ENCODE measurements around the gene NDE1. TPM values are rescaled to one million over a fixed set of nuclear protein-coding genes. Genes with fewer than 3 reads are reported as not detected.

NDE1 gene
- polyA plus RNA-seq, 1 donor, result 25.9 TPM

DNA sequence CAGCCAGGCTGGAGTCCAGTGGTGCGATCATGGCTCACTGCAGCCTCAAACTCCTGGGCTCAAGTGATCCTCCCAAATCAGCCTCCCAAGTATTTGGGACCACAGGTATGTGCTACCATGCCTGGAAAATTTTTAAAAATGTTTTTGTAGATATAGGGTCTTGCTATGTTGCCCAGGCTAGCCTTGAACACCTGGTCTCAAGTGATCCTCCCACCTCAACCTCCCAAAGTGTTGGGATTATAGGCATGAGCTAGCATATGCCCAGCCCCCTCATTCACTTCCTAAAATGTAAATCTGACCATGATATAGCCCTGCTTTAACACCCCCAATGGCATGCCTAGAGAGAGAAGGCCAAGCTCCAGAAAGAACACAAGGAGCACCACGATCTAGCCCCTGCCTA is 98.6 kb downstream of the NDE1 start:
- H3K27ac ChIP-seq (ENCODE audit: low read length), result no peak overlapping the region

DNA sequence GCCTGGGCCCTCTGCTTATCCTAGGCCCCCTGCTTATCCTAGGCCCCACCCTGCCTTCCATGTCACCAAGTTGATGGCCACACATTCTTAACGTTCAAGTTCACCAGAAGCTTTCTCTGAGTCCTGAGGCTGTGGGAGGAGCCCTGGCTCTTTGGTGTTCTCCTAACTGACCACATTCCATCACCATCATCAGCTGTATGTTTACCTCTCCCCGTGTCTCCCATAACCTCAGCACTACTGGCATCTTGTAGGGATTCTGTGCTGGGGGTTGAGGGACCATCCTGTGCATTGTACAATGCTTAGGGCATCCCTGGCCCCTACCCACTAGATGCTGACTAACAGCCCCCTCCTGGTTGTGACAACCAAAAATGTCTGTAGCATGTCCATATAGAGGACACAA is 99.3 kb downstream of the NDE1 start:
- no peaks in the 10 kb centered on the region for H3K4me1 ChIP-seq (ENCODE audit: control insufficient read depth, insufficient read depth, low read length)
- no CpG with 5 or more reads among the region's 2 CpGs for WGBS (ENCODE audit: insufficient coverage, low lambda C conversion rate)
- no peak overlapping the region for H3K4me3 ChIP-seq (ENCODE audit: low read length)
- no peaks in the 10 kb centered on the region for H3K9me3 ChIP-seq (ENCODE audit: control insufficient read depth, low read depth, low read length)
- H3K36me3 ChIP-seq (ENCODE audit: control insufficient read depth, insufficient read depth, low read length), result no peaks in the 10 kb centered on the region
- no peak overlapping the region for H3K27ac ChIP-seq (ENCODE audit: low read length)
- no peak for DNase-seq
- no peaks in the 10 kb centered on the region for H3K27me3 ChIP-seq (ENCODE audit: control insufficient read depth, insufficient read depth, low read length)

More for the DNA sequence above, 98.6 kb downstream of the NDE1 start:
- whole genome bisulfite sequencing (ENCODE audit: insufficient coverage, low lambda C conversion rate), result no CpG with 5 or more reads among the region's 2 CpGs
- Histone ChIP-seq H3K4me1 (ENCODE audit: control insufficient read depth, insufficient read depth, low read length) (no peaks in the 10 kb centered on the region), H3K27me3 (ENCODE audit: control insufficient read depth, insufficient read depth, low read length) (no peaks in the 10 kb centered on the region), H3K36me3 (ENCODE audit: control insufficient read depth, insufficient read depth, low read length) (no peaks in the 10 kb centered on the region), H3K9me3 (ENCODE audit: control insufficient read depth, low read depth, low read length) (no peaks in the 10 kb centered on the region), H3K4me3 (ENCODE audit: low read length) (no peak overlapping the region)
- DNase-seq, result no peak

DNA sequence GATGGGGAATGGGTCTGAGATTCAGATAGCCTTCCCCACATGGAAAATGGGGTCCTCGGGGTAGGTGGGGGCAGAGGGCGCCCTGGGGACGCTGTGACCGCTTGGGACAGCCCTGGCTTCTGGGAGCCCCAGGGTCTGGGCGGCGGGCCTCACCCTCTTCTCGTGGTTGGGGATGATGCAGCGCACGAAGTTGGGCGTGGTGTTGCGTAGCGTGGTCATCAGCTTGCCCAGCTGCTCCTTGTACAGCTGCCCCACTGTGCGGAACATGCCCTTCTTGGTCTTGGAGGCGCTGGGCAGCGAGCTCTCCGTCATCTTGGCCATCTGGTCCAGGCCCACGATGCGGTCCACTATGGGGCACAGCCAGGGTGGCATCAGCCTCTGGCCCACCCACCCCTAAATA is 99.9 kb downstream of the NDE1 start:
- Histone ChIP-seq H3K27ac (ENCODE audit: low read length) (no peak overlapping the region), H3K4me1 (ENCODE audit: control insufficient read depth, insufficient read depth, low read length) (no peaks in the 10 kb centered on the region), H3K9me3 (ENCODE audit: control insufficient read depth, low read depth, low read length) (no peaks in the 10 kb centered on the region), H3K27me3 (ENCODE audit: control insufficient read depth, insufficient read depth, low read length) (no peaks in the 10 kb centered on the region), H3K4me3 (ENCODE audit: low read length) (no peak overlapping the region), H3K36me3 (ENCODE audit: control insufficient read depth, insufficient read depth, low read length) (no peaks in the 10 kb centered on the region)
- no peak for DNase-seq
- WGBS (ENCODE audit: insufficient coverage, low lambda C conversion rate), result no CpG with 5 or more reads among the region's 18 CpGs

DNA sequence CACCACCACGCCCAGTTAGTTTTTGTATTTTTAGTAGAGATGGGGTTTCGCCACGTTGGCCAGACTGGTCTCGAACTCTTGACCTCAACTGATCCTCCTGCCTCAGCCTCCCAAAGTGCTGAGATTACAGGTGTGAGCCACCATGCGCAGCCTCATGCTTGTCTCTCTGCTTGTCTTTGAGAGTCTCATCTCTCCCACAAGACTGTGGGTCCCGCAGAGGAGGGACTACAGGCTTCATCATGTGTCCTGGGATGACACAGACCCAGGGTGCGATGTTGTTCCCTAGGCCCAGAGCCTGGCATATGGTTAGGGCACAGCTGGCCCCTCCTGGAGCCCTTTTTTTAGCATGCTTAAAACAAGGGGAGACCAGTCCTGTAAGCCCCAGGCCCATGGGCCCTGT is 101.9 kb downstream of the NDE1 start:
- Histone ChIP-seq H3K36me3 (ENCODE audit: control insufficient read depth, insufficient read depth, low read length) (no peaks in the 10 kb centered on the region), H3K27ac (ENCODE audit: low read length) (no peak overlapping the region), H3K4me1 (ENCODE audit: control insufficient read depth, insufficient read depth, low read length) (no peaks in the 10 kb centered on the region), H3K27me3 (ENCODE audit: control insufficient read depth, insufficient read depth, low read length) (no peaks in the 10 kb centered on the region), H3K4me3 (ENCODE audit: low read length) (no peak overlapping the region), H3K9me3 (ENCODE audit: control insufficient read depth, low read depth, low read length) (no peaks in the 10 kb centered on the region)
- no CpG with 5 or more reads among the region's 7 CpGs for WGBS (ENCODE audit: insufficient coverage, low lambda C conversion rate)
- DNase-seq, result no peak

DNA sequence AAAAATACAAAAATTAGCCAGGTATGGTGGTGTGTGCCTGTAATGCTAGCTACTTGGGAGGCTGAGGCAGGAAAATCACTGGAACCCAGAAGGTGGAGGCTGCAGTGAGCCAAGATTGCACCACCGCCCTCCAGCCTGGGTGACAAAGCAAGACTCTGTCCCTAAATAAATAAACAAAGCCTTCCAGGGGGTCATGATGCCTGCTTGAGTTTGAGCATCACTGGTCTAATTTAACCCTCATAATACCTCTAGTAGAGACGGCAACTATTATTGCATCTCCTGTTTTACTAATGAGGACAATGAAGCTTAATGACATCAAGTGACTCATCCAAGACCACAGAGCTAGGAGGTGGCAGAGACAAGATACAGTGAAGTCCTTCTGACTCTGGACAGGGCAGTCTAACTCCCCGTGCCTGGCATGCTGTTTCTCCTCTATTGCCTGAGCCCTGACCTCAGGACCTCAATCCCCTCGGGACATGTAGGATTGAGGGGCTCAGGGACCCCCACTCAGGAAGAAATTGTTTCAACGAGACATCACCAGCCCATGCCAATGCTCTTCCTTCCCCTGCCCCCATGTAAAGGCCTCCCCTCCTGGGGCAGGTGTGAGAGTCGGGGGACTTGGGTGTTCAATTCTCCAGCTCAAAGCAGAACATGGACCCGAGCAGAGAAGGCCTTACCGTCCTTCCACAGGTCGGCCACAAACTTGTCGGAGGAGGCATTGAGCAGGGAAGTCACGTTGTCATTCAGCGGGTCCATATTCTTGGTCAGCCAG is 102.9 kb downstream of the NDE1 start:
- H3K4me3 ChIP-seq (ENCODE audit: low read length), result no peak overlapping the region
- no peaks in the 10 kb centered on the region for H3K27me3 ChIP-seq (ENCODE audit: control insufficient read depth, insufficient read depth, low read length)
- DNase-seq, result no peak
- no peaks in the 10 kb centered on the region for H3K4me1 ChIP-seq (ENCODE audit: control insufficient read depth, insufficient read depth, low read length)
- H3K27ac ChIP-seq (ENCODE audit: low read length), result no peak overlapping the region
- WGBS (ENCODE audit: insufficient coverage, low lambda C conversion rate), result no CpG with 5 or more reads among the region's 12 CpGs
- H3K36me3 ChIP-seq (ENCODE audit: control insufficient read depth, insufficient read depth, low read length), result no peaks in the 10 kb centered on the region
- H3K9me3 ChIP-seq (ENCODE audit: control insufficient read depth, low read depth, low read length), result no peaks in the 10 kb centered on the region

DNA sequence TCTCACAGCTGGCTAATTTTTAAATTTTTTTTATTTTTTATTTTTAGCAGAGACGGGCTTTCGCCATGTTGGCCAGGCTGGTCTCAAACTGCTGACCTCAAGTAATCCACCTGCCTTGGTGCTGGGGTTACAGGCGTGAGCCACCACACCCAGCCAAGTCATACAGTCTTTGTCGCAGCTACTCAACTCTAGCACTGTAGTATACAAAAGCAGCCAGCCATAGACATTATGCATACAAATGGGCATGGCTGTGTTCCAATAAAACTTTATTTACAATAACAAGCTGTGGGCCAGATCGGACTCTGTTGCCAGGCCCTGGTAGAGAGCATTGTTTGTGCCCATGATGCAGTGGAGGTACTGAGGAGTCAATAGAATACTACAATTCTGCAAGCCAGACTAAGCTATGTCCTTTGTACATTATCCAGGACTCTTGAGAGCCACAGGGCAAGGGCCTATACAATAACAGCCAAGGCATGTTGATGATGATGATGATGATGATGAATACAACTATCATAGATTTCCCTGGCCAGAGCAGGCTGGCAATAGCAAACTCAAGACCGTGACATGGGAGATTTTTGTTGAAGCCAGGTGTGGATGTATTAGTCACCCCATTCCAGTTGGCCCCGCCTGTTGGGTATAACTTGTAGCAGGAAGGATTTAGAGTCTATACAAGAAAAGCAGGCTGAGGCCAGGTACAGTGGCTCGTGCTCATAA is 104.9 kb downstream of the NDE1 start:
- Histone ChIP-seq H3K9me3 (ENCODE audit: control insufficient read depth, low read depth, low read length) (no peaks in the 10 kb centered on the region), H3K4me1 (ENCODE audit: control insufficient read depth, insufficient read depth, low read length) (no peaks in the 10 kb centered on the region), H3K27ac (ENCODE audit: low read length) (no peak overlapping the region), H3K27me3 (ENCODE audit: control insufficient read depth, insufficient read depth, low read length) (no peaks in the 10 kb centered on the region), H3K36me3 (ENCODE audit: control insufficient read depth, insufficient read depth, low read length) (no peaks in the 10 kb centered on the region), H3K4me3 (ENCODE audit: low read length) (no peak overlapping the region)
- DNase-seq, result no peak
- WGBS (ENCODE audit: insufficient coverage, low lambda C conversion rate), result 86% methylated on average over 2 of the region's 8 CpGs

DNA sequence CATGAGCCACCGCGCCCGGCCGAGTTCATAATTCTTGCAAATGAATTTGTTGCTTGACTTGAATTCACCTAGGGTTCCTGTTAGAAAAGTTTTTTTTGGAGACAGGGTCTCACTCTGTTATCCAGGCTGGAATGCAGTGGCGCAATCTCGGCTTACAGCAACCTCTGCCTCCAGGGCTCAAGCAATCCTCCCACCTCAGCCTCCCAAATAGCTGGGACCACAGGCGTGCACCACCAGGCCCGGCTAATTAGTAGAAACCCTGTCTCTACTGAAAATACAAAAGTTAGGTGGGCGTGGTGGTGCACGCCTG is 107.0 kb downstream of the NDE1 start:
- H3K27me3 ChIP-seq (ENCODE audit: control insufficient read depth, insufficient read depth, low read length), result no peaks in the 10 kb centered on the region
- no CpG with 5 or more reads among the region's 10 CpGs for WGBS (ENCODE audit: insufficient coverage, low lambda C conversion rate)
- DNase-seq, result no peak
- no peak overlapping the region for H3K4me3 ChIP-seq (ENCODE audit: low read length)
- H3K36me3 ChIP-seq (ENCODE audit: control insufficient read depth, insufficient read depth, low read length), result no peaks in the 10 kb centered on the region
- no peaks in the 10 kb centered on the region for H3K9me3 ChIP-seq (ENCODE audit: control insufficient read depth, low read depth, low read length)
- H3K27ac ChIP-seq (ENCODE audit: low read length), result no peak overlapping the region
- no peaks in the 10 kb centered on the region for H3K4me1 ChIP-seq (ENCODE audit: control insufficient read depth, insufficient read depth, low read length)

DNA sequence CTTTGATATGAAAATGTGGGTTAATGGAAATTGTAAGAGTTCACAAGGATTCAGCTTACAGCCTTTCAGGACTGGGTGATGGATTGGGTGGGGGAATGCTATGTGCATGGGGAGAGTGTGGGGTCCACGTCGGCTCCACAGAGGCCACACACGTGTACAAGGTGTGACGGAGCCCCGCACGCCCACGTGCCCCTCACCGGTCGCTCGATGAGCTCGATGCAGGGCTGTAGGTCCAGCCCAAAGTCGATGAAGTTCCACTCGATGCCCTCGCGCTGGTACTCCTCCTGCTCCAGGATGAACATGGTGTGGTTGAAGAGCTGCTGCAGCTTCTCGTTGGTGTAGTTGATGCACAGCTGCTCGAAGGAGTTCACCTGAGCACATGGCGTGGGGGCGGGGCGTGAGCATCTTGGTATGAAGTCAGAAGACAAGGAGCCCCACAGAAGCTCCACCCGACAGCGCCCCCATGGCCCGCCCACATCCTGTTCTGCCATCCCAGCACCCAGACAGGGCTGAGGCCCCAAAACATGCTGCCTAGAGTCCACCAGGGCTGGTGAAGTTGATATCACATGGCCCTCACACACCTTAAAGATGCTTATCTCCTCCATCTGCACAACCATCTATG is 107.7 kb downstream of the NDE1 start:
- H3K9me3 ChIP-seq (ENCODE audit: control insufficient read depth, low read depth, low read length), result no peaks in the 10 kb centered on the region
- H3K4me3 ChIP-seq (ENCODE audit: low read length), result no peak overlapping the region
- H3K4me1 ChIP-seq (ENCODE audit: control insufficient read depth, insufficient read depth, low read length), result no peaks in the 10 kb centered on the region
- H3K36me3 ChIP-seq (ENCODE audit: control insufficient read depth, insufficient read depth, low read length), result peaks cover 2% of the 10 kb centered on the region
- H3K27me3 ChIP-seq (ENCODE audit: control insufficient read depth, insufficient read depth, low read length), result no peaks in the 10 kb centered on the region
- WGBS (ENCODE audit: insufficient coverage, low lambda C conversion rate), result 80% methylated on average over 1 of the region's 23 CpGs
- DNase-seq, result no peak
- H3K27ac ChIP-seq (ENCODE audit: low read length), result no peak overlapping the region

DNA sequence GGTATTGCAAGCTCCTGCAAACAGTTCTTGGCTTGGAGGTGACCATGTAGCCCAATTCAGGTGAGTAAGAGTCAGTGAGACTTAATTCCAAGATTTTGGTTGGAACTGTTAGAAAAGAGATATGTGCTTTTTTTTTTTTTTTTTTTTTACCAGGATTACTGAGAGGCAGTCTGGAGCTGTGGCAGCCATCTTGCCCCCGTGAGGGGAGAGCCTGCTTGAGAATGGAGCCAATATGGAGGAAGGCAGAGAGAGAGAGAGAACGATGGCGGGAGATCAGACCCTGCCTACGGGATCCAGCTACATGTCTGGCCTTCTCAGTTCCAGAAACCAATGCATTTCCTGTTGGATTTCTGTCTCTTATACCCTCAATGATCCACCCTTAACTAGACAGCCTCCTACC is 109.0 kb downstream of the NDE1 start:
- no peaks in the 10 kb centered on the region for H3K4me1 ChIP-seq (ENCODE audit: control insufficient read depth, insufficient read depth, low read length)
- no peaks in the 10 kb centered on the region for H3K9me3 ChIP-seq (ENCODE audit: control insufficient read depth, low read depth, low read length)
- no peaks in the 10 kb centered on the region for H3K27me3 ChIP-seq (ENCODE audit: control insufficient read depth, insufficient read depth, low read length)
- H3K4me3 ChIP-seq (ENCODE audit: low read length), result no peak overlapping the region
- H3K36me3 ChIP-seq (ENCODE audit: control insufficient read depth, insufficient read depth, low read length), result peaks cover 2% of the 10 kb centered on the region
- H3K27ac ChIP-seq (ENCODE audit: low read length), result no peak overlapping the region
- DNase-seq, result no peak
- WGBS (ENCODE audit: insufficient coverage, low lambda C conversion rate), result no CpG with 5 or more reads among the region's 4 CpGs

DNA sequence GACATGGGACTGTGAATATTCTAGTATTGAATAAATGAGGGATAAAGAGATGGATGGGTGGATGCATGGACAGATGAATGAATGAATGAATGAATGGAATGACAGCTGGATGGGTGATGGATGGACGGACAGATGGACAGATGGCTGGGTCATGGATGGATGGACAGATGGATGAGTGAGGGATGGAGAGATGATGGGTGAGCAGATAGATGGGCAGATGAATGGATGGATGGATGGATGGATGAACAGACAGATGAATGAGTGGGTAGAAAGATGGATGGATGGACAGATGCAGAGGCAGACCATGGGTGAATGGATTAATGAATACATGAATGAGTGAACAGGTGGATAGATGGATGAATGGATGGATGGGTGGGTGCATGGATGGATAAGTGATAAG is 110.1 kb downstream of the NDE1 start:
- Histone ChIP-seq H3K4me3 (ENCODE audit: low read length) (no peak overlapping the region), H3K9me3 (ENCODE audit: control insufficient read depth, low read depth, low read length) (no peaks in the 10 kb centered on the region), H3K27ac (ENCODE audit: low read length) (no peak overlapping the region), H3K36me3 (ENCODE audit: control insufficient read depth, insufficient read depth, low read length) (peaks cover 2% of the 10 kb centered on the region), H3K27me3 (ENCODE audit: control insufficient read depth, insufficient read depth, low read length) (no peaks in the 10 kb centered on the region), H3K4me1 (ENCODE audit: control insufficient read depth, insufficient read depth, low read length) (no peaks in the 10 kb centered on the region)
- WGBS (ENCODE audit: insufficient coverage, low lambda C conversion rate), result 100% methylated on average over 1 of the region's 1 CpG
- DNase-seq, result no peak

All from large intestine (tissue), 3 donors.